GM18858 (cell line): ENCODE data around the gene ZNF385B.

Experiments
- ATAC-seq: cut with Tn5 transposase; IDR thresholded peaks from one replicate; pipeline ENCODE4 v1.9.1; 2021; ENCODE audit not compliant: unreplicated experiment

Gene ZNF385B

GRCh38 chr2:179454443-179455171, 406.8 kb downstream of the ZNF385B start:
- ATAC-seq = no peak

- ATAC-seq = peak; percentile 89
Observed at GRCh38 chr2:179449010-179449409, 412.4 kb downstream of the ZNF385B start.

DNA sequence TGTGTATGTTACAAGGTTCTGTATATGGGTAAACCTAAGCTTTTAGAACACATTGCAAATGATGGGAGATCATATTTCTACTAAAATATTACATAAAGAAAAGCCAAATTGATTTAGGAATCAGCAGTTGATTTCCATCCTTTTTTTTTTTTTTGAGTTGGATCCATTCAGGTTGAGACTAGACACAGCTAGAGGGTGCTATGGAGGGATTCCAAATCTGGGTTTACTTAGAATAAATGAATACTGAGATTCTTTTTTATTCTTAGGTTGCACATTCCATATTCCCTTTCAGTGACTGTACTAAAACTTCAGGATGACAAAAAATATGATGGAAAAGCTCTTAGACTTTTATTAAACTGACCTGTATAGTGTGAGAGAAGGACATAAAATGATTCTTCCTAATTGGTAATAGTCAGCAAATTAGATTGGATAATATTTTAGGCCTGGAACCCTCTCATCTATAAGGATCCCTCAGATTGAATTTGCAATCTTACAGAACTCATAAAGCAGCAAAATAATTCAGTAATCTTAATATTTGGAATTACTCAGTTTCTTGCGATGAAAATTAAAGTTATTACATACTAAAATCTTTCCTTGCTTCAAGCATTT, 413.5 kb downstream of the ZNF385B start:
- no peak for ATAC-seq

DNA sequence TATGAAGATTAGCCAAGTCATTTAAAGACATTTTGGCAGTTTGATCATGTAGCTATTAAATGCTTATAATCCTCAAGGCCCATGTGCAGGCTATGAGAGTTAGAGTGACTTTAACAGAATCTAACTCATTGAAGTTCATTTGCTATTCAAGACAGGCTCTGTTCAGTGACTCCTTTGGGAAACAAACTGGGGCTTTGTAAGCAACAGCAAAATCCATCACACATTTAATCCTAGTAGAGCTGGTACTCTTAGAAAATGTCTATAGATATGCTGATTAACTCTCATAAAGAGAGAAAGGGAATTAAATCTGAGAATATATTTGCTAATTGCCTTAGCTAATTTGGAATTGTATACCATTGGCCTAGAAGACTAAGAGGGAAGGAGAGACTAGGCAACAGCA, 414.0 kb downstream of the ZNF385B start:
- ATAC-seq = no peak

GRCh38 chr2:179446476-179447141, 414.8 kb downstream of the ZNF385B start:
- ATAC-seq = no peak

- ATAC-seq = no peak
Observed at GRCh38 chr2:179444056-179444455, 417.4 kb downstream of the ZNF385B start.

DNA sequence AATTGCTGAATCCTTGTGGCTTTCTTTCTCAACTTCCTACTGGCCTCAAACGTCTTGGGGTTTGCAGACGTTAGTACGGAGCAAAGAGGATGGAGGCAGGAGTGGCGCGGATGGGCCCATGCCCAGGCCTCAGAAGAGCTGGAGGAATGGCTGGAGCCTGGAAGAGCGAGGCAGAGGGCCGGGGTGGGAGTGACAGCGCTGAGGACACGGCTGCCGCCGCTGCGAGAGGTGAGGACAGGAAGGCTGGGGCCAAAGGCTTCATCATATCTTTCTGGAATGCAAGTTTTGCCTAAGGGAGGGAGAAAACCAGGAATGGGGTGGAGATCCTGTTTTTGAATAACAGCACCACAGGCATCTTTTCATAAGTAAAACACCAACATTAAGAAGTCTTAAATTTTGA, 418.2 kb downstream of the ZNF385B start:
- ATAC-seq = no peak

- ATAC-seq = no peak
Observed at GRCh38 chr2:179442206-179442605, 419.2 kb downstream of the ZNF385B start.

DNA sequence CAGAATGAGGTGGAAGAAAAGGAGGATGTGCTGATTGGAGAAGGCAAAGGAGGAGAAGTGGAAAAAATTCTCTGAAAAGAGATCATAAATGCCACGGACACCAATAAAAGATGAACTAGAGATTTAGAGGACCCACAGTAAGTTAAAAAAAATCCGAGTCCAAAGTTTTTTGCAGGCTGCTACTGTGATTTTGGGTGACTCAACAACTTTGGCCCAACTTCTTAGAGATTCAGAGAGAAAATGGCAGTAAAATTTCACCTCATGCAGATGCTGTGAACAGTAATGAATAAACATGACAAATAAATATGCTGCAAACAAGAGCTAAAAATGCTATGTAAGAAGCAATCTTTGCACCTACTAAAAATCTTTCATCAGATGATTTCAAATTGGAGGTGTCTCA, 419.9 kb downstream of the ZNF385B start:
- no peak for ATAC-seq

DNA sequence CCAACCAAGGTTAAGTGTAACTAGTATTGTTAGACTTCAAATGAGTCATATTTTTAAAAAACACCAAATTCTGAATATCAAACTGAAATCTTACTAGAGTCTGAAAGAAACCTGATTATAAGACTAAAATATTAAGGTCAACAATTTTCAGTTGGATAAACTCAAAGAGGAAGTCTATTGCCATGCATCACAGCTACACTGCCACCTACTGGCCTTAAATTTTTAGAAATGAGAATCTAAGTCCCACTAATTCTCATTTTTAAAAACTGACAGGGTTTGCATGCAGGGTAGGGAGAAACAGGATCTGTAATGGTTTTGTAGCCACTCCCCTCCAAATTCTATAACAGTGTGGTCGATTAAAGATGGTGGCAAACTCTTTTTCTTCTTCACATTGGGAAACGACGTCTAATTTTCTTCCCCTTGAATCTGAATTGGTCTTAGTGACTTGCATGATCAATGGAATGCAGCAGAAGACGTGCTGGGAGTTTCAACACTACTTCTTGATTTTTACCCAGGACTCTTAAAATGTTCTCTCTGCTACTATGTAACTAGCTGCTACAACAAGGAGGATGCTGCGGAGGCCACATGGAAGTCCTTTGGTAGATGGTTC, 420.7 kb downstream of the ZNF385B start:
- no peak for ATAC-seq

DNA sequence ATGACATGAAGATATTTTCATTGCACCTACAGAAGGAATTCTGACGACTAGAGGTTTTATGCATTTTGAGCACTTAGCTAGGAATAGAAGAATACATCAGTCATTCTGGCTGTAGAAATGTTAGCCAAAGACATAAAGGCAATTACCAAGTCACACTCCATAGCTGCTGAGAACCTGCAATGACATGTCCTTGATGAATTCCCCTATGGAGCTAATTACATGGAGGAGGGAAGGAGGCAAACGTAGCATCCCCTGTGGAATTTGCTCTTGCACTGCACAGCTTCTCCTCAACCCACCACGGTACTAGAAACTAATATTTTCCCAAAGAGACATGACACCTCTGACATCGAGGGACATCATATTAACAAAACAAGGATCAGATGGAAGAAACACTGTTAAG, 422.8 kb downstream of the ZNF385B start:
- no peak for ATAC-seq

- no peak for ATAC-seq
Observed at GRCh38 chr2:179437430-179437829, 424.0 kb downstream of the ZNF385B start.

DNA sequence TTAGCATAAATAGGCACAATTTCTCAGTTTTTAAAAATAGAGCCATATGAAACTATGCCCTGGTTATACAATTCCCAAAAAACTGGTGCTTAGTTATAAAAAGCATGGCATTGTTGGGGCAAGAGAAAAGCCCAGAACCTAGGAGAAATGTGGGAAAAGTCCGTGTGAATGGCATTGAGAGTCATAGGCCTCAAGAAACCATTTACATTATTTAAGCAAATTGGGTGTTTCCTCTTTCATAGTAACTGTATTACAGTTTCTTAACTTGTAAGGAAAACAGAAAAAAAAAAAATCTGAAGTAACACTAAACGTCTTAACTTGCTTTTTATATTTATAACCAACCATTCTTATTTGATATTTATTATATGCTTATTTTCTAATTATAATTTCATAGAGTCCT, 425.8 kb downstream of the ZNF385B start:
- no peak for ATAC-seq

DNA sequence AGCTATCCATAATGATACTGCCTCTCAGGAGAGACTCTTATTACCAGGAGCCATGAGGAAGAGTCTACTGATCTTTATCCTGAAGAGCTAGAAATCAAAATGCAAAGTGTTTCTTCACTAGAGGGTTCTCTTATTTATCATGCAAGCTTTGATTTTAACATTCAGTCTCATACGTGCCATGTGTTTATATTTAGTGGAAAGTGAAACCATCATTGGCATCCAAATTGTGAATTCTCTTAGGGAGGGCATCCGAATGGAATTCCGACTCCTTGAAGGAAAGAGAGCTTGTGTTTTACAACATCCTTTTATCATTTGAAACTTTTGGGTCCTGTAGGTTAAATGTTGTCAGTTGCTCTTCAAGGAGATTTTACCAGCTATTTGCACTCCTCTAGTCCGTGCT, 426.4 kb downstream of the ZNF385B start:
- no peak for ATAC-seq

DNA sequence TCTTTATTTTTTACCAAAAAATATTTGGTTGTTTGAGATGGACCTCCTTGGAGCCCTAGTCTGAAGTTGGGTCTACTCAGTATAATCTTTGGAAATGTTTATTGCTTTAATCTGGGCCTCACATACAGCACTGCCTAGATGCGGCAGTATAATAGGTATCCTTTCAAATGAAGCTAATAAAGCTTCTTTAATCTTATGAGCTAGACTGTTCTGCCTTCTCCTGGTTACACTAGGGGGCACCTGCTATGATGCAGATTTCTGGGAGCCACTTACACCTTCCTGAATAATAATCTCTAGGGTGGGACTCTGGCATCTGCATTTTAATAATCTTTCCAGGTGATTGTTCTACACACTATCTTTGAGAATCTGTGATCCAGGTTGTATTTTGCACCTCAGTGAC, 427.1 kb downstream of the ZNF385B start:
- ATAC-seq = no peak

DNA sequence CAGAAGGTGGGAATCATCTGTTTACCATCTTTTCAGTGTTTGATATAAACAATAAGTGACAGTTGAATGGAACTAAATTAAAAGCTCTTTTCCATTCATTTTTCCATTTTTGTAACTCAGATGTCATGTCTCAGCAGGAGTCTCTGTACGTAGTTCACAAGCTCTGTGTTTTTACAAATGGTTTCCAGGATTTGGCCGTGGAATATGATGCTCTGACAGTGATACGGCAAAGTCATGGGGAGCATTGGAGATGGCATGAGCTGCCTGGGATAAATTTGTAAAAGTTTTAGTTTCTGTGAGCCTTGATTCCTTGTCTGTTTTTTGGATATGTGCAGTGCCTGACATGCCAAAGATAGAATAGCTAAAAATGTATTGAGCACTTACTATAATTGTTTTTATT, 428.7 kb downstream of the ZNF385B start:
- no peak for ATAC-seq

GRCh38 chr2:179429597-179429996, 431.8 kb downstream of the ZNF385B start:
- no peak for ATAC-seq

DNA sequence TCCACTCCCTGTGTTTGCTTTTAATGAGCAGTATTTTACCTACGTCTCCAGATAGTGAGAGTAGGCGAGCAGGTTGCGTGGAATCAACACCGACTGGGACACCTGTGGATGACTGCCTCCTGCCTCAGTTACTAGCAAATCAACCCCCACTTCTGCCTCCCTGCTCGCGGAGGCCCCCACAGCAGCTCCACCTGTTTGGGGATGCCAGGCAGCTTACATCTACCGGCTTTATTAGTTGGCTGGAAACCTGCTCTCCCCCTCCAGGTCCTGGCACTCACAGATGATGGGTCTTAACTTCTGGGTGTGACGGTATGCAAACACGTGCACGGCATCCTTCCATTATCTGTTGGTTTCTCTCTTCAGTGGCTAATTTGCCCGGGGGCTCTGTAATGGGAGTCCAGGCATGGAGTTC, 432.3 kb downstream of the ZNF385B start:
- ATAC-seq = no peak

DNA sequence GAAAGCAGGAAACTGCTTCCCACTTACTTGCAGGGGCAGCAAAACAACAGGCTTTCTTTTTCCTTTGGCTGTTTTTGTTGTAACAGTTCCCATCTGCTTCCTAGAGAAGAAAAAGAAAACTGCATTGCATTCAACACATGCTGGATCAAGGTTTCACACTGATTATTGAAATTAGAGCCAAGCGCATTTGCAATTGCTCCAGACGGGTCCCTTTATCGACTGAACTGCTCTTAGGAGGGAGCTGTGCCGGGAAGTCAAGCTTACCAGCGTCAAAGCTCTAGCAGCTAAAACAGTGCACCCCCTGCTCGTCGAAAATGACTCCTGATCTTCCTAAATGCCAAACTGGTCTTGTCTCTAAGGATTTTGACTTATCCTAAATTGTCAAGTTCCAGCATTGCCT, 432.8 kb downstream of the ZNF385B start:
- no peak for ATAC-seq

GRCh38 chr2:179427065-179427464, 434.3 kb downstream of the ZNF385B start:
- no peak for ATAC-seq

- ATAC-seq = no peak
Observed at GRCh38 chr2:179424571-179424970, 436.8 kb downstream of the ZNF385B start.
